Gastrocnemius medialis (tissue), 4 donors: Measurements from ENCODE around the gene SLC7A14.

ENCODE experiments used
- CTCF ChIP-seq, 5 experiments: fragments of 450-650 bp in 3 of 5; fragments of 200-600 bp in 2 of 5; sonication (generic) in 2 of 5; IDR thresholded peaks in 4 of 5; conservative IDR thresholded peaks in 1 of 5; 1 replicate in 4 of 5; 2 replicates in 1 of 5; pipeline ENCODE4 v1.5.1; 2016 to 2019; ENCODE audit warnings: antibody characterized with exemption in 5 of 5, mild to moderate bottlenecking in 3 of 5, moderate library complexity in 3 of 5
- POLR2A ChIP-seq, 2 donors: fragments of 450-650 bp; IDR thresholded peaks; one replicate each; pipeline ENCODE4 v1.6.1; 2017; ENCODE audit warnings: antibody characterized with exemption in 2 of 2, mild to moderate bottlenecking in 2 of 2, moderate library complexity in 2 of 2

GRCh38 chr3:170608475-170608874 lies 22.6 kb upstream of the SLC7A14 start:
- TF ChIP-seq CTCF (IDR thresholded peaks at IDR 0.05 in 4 of 5, conservative IDR thresholded peaks at IDR 0.05 in 1 of 5) (no peak), POLR2A (IDR thresholded peaks at IDR 0.05) (no peak)
